Upper lobe of left lung (tissue), 4 donors: ENCODE data around the gene CFAP298.

Experiments used
- EP300 ChIP-seq, 4 donors: sonication (generic); formaldehyde crosslinking; IDR thresholded peaks; one replicate each; pipeline ENCODE4 v1.5.1; 2017; ENCODE audit warnings: antibody characterized with exemption in 4 of 4, control low read depth in 2 of 4
- POLR2A ChIP-seq, 4 donors: fragments of 450-650 bp; IDR thresholded peaks; one replicate each; pipeline ENCODE4 v1.5.1; 2016 to 2017; ENCODE audit warnings: antibody characterized with exemption in 4 of 4, mild to moderate bottlenecking in 2 of 4
- POLR2AphosphoS5 ChIP-seq, 2 donors: sonication (generic); formaldehyde crosslinking; IDR thresholded peaks; one replicate each; pipeline ENCODE4 v1.5.1; 2017; ENCODE audit warnings: antibody characterized with exemption in 2 of 2
- TF ChIP-seq, protein P1 (sequence below), 6 experiments: fragments of 450-650 bp in 4 of 6; fragments of 200-600 bp in 2 of 6; sonication (generic) in 2 of 6; IDR thresholded peaks; one replicate each; pipeline ENCODE4 v1.5.1; 2016 to 2019; ENCODE audit warnings: antibody characterized with exemption in 6 of 6

DNA sequence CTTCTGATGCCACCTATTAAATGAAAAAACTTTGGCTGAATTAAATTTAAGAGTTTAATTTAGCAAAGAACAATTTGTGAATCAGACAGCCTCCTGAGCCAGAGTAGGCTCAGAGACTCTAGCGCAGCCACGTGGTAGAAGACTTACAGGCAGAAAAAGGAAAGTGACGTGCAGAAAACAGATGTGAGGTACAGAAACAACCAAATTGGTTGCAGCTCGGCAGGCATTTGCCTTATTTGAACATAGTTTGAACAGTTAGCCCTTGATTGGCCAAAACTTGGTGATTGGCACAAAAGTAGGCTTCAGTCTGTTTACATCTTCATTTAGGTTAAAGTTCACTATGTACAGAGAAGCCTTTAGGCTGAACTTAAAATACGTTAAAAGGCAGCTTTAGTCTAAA is 49.8 kb downstream of the CFAP298 start:
- TF ChIP-seq, protein P1, sequence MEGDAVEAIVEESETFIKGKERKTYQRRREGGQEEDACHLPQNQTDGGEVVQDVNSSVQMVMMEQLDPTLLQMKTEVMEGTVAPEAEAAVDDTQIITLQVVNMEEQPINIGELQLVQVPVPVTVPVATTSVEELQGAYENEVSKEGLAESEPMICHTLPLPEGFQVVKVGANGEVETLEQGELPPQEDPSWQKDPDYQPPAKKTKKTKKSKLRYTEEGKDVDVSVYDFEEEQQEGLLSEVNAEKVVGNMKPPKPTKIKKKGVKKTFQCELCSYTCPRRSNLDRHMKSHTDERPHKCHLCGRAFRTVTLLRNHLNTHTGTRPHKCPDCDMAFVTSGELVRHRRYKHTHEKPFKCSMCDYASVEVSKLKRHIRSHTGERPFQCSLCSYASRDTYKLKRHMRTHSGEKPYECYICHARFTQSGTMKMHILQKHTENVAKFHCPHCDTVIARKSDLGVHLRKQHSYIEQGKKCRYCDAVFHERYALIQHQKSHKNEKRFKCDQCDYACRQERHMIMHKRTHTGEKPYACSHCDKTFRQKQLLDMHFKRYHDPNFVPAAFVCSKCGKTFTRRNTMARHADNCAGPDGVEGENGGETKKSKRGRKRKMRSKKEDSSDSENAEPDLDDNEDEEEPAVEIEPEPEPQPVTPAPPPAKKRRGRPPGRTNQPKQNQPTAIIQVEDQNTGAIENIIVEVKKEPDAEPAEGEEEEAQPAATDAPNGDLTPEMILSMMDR (IDR thresholded peaks at IDR 0.05), result peak in 2 of 6 experiments; percentile 16 to 22
- TF ChIP-seq POLR2A (IDR thresholded peaks at IDR 0.05) (no peak), POLR2AphosphoS5 (IDR thresholded peaks at IDR 0.05) (no peak), EP300 (IDR thresholded peaks at IDR 0.05) (no peak)
